HepG2 (cell line): ENCODE measurements around the gene SCFD2. TPM values are rescaled to one million over a fixed set of nuclear protein-coding genes. Genes with fewer than 3 reads are reported as not detected.

Experiments used
- ATAC-seq: fragments of 200-7000 bp; cut with Tn5 transposase; 3 replicates; pipeline ENCODE4 v1.9.1; 2020; ENCODE audit warnings: mild to moderate bottlenecking, moderate library complexity
- BruUV-seq: library from RNA; stranded (reverse); fragments of 400-500 nt; replicated peaks from 2 replicates; lab custom pipeline; 2021; lab: Mats Ljungman, UMichigan
- CTCF ChIA-PET: fragments of 300-600 bp; formaldehyde crosslinking; extraction: SDS; loops from one replicate; lab custom pipeline; 2021; ENCODE audit warnings: low total read pairs, inconsistent platforms, low intra/inter-chr PET ratio; lab: Yijun Ruan, JAX
- POLR2A ChIA-PET: fragments of 350-600 bp; sonication (Branson Sonifier 250); formaldehyde crosslinking; loops from one replicate; lab custom pipeline; 2020; ENCODE audit warnings: antibody characterized with exemption, inconsistent platforms; lab: Yijun Ruan, JAX
- DNase-seq: peaks from one replicate; pipeline ENCODE4 v3.0.0-alpha.2; 2015; ENCODE audit warnings: low spot score
- FAIRE-seq: peaks from 3 replicates; lab custom pipeline; 2011; peaks lifted over from hg19 to GRCh38; lab: Jason Lieb, UNC
- H2AFZ ChIP-seq: one replicate; pipeline ENCODE4 v1.6.1; 2011; ENCODE audit warnings: low read length, inconsistent platforms
- H3K27ac ChIP-seq: fragments of 300-600 bp; 3 replicates; pipeline ENCODE4 v1.8.0; 2011; ENCODE audit warnings: mixed run types, mild to moderate bottlenecking, mixed read lengths, low read length, inconsistent platforms; ENCODE audit not compliant: insufficient read depth; ENCODE audit errors: extremely low read length
- H3K27me3 ChIP-seq, 2 experiments: fragments of 200-600 bp in 1 of 2; 2 replicates in 1 of 2; 3 replicates in 1 of 2; pipeline versions ENCODE4 v1.6.0 to v1.8.0; 2011; ENCODE audit warnings: low read length in 2 of 2, mild to moderate bottlenecking in 2 of 2, moderate library complexity in 2 of 2, inconsistent platforms in 1 of 2; ENCODE audit not compliant: insufficient read depth in 2 of 2, control insufficient read depth in 1 of 2
- H3K36me3 ChIP-seq, 2 experiments: fragments of 200-600 bp in 1 of 2; replicated peaks in 1 of 2; 2 replicates in 1 of 2; 3 replicates in 1 of 2; pipeline versions ENCODE4 v1.5.1 to v1.8.0; 2011; ENCODE audit warnings: low read length in 2 of 2, inconsistent platforms in 1 of 2; ENCODE audit not compliant: insufficient read depth in 2 of 2, control insufficient read depth in 1 of 2
- H3K4me1 ChIP-seq: 2 replicates; pipeline ENCODE4 v1.5.1; 2012; ENCODE audit warnings: low read length, inconsistent platforms; ENCODE audit not compliant: insufficient read depth
- H3K4me2 ChIP-seq: 2 replicates; pipeline ENCODE4 v1.6.0; 2011; ENCODE audit warnings: low read depth, low read length, inconsistent platforms
- H3K4me3 ChIP-seq, 3 experiments: fragments of 200-600 bp in 1 of 3; sonication (generic), shearing (Covaris generic) in 1 of 3; replicated peaks in 1 of 3; 2 replicates each; pipeline ENCODE4 v1.5.1; 2011 to 2016; ENCODE audit warnings: low read length in 3 of 3, inconsistent platforms in 2 of 3, low read depth in 2 of 3, mild to moderate bottlenecking in 2 of 3, control low read depth in 1 of 3, mixed read lengths in 1 of 3; ENCODE audit not compliant: insufficient read depth in 1 of 3
- H3K79me2 ChIP-seq: one replicate; pipeline ENCODE4 v1.6.1; 2011; ENCODE audit warnings: low read length, inconsistent platforms; ENCODE audit not compliant: insufficient read depth
- H3K9ac ChIP-seq: 2 replicates; pipeline ENCODE4 v1.6.0; 2011; ENCODE audit warnings: mild to moderate bottlenecking, low read depth, low read length, inconsistent platforms; ENCODE audit not compliant: insufficient read depth
- H3K9me3 ChIP-seq: 2 replicates; pipeline ENCODE4 v1.5.1; 2012; ENCODE audit warnings: mild to moderate bottlenecking, low read length
- H4K20me1 ChIP-seq: 2 replicates; pipeline ENCODE4 v1.6.0; 2011; ENCODE audit warnings: inconsistent platforms, mild to moderate bottlenecking, low read length, moderate library complexity; ENCODE audit not compliant: insufficient read depth
- HDAC1 ChIP-seq: sonication (generic); formaldehyde crosslinking; IDR thresholded peaks from 2 replicates; pipeline ENCODE4 v1.5.1; 2020; ENCODE audit warnings: mild to moderate bottlenecking, missing genetic modification reagents
- KDM2A ChIP-seq: sonication (generic); formaldehyde crosslinking; IDR thresholded peaks from 2 replicates; pipeline ENCODE4 v1.4.0; 2020; ENCODE audit warnings: low read depth, missing genetic modification reagents, borderline replicate concordance
- MBD4 ChIP-seq: IDR thresholded peaks from 2 replicates; pipeline ENCODE4 v1.6.1; 2012; ENCODE audit warnings: low read length, inconsistent platforms, borderline replicate concordance
- NFIC ChIP-seq: IDR thresholded peaks from 2 replicates; pipeline ENCODE4 v1.6.1; 2012; ENCODE audit warnings: mild to moderate bottlenecking, low read length, inconsistent platforms
- POLR2AphosphoS5 ChIP-seq: IDR thresholded peaks from 2 replicates; pipeline ENCODE4 v1.6.1; 2012; ENCODE audit warnings: low read depth, low read length
- RNF2 ChIP-seq: fragments of 450-650 bp; conservative IDR thresholded peaks from 2 replicates; pipeline ENCODE4 v1.6.1; 2016; ENCODE audit warnings: low read depth
- U2AF2 ChIP-seq: fragments of 200-400 bp; formaldehyde crosslinking; IDR thresholded peaks from 2 replicates; pipeline ENCODE4 v1.6.1; 2017; ENCODE audit warnings: low read depth, mild to moderate bottlenecking, low read length
- ZMAT3 ChIP-seq: sonication (generic); formaldehyde crosslinking; conservative IDR thresholded peaks from 2 replicates; pipeline ENCODE4 v1.7.0; 2021; ENCODE audit warnings: missing genetic modification reagents
- WGBS: methylation state at CpG from one replicate; pipeline ENCODE4 v1.1.6; 2017; ENCODE audit warnings: low lambda C conversion rate; 5-methylcytosine and 5-hydroxymethylcytosine counted together
- in situ Hi-C: cut with HindIII; loops from 2 replicates; pipeline ENCODE4 v1.10.0; 2017; ENCODE audit warnings: low pct_unique_long_range_greater_than_20kb; ENCODE audit not compliant: extremely low pct_ligation_motif_present
- intact Hi-C: fragments of 100-400 bp; cut with micrococcal nuclease; formaldehyde crosslinking; loops from one replicate; pipeline ENCODE4 v1.10.0; 2022; ENCODE audit not compliant: unreplicated experiment
- polyA plus RNA-seq, 8 experiments: library from polyadenylated mRNA; depleted of rRNA in 3 of 8; stranded (reverse) in 7 of 8; unstranded in 1 of 8; fragments of >200 nt; fragmentation: Illumina TruSeq in 4 of 8; extraction: Trizol in 4 of 8; gene quantifications; 2 replicates each; pipeline versions ENCODE4 v1.2.1 to v1.2.3, GENCODE V29; 2011 to 2016; ENCODE audit warnings: low read depth in 4 of 8, missing spikeins in 1 of 8, mixed read lengths in 1 of 8; ENCODE audit not compliant: insufficient read depth in 1 of 8
- total RNA-seq, 5 experiments: library from RNA; depleted of rRNA; stranded (reverse); fragments of >200 nt; fragmentation: Illumina TruSeq; extraction: Trizol; gene quantifications; 2 replicates each; pipeline ENCODE4 v1.2.3, GENCODE V29; 2016; ENCODE audit warnings: low read depth in 1 of 5
- TF ChIP-seq, protein P1 (sequence below): IDR thresholded peaks from 2 replicates; pipeline ENCODE4 v1.6.1; 2016
- TF ChIP-seq, protein P2 (sequence below): sonication (generic); formaldehyde crosslinking; IDR thresholded peaks from 2 replicates; pipeline ENCODE4 v1.8.0; 2022; ENCODE audit warnings: mild to moderate bottlenecking, missing genetic modification reagents, borderline replicate concordance
- TF ChIP-seq, protein P3 (sequence below): sonication (generic); formaldehyde crosslinking; IDR thresholded peaks from 2 replicates; pipeline ENCODE4 v1.5.1; 2020; ENCODE audit warnings: mild to moderate bottlenecking, missing genetic modification reagents
- TF ChIP-seq, protein P4 (sequence below): sonication (generic); formaldehyde crosslinking; IDR thresholded peaks from 2 replicates; pipeline ENCODE4 v1.8.0; 2022; ENCODE audit warnings: mild to moderate bottlenecking, missing genetic modification reagents; ENCODE audit not compliant: insufficient replicate concordance

Gene SCFD2
- total and polyA plus RNA-seq, 2 of the 13 experiments (the other 11 are each of a cell fraction or from before 2014, with no cell fraction given), result 4.6 to 15.6 TPM

DNA sequence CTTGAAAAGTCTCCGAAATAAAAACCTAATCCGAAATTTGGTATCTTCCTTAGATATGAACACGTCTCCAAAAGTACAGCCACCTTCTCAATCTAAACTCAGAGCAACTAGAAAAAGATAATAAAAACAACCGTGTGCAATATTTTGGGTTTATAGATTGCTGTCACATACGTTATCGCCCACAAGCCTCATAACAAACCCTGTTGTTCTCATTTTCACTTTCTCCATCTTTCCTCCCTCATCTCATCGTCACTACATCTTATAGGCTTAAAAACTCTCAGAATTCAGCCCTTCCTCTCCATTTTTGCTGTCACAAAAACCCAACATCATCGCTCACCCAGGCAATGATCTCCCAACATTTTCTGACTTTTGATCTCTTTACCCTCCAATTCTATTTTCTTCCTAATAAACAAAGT is 448 bp upstream of the SCFD2 start:
- Histone ChIP-seq H3K4me1 (peaks cover 32% of the 10 kb centered on the region), H3K4me2 (peak overlapping the region; percentile 90), H4K20me1 (no peaks in the 10 kb centered on the region), H3K36me3 (no peaks in the 10 kb centered on the region), H3K4me3 (peak overlapping the region; percentile 83 to 99 (median 95))
- no peak for ATAC-seq
- intact Hi-C loops (loop anchor here (5.0 kb wide), 1 partner anchor 179 kb away; no protein-coding TSS in a partner anchor), in situ Hi-C loops (no loop called here)
- POLR2A ChIA-PET, result interaction anchor here (1.0 to 1.6 kb wide), 4 partner anchors 8 to 346 kb away, joined by 3 to 12 read pairs (median 4); partner anchors contain the start of gene FIP1L1
- TF ChIP-seq RNF2 (0 out of 2 replicates have a peak, but pooled peaks have one; percentile 11), U2AF2 (no peak), ZMAT3 (CRISPR knock-in tag) (no peak), HDAC1 (CRISPR knock-in tag) (no peak), MBD4 (no peak), NFIC (0 out of 2 replicates have a peak, but pooled peaks have one; percentile 42), POLR2AphosphoS5 (no peak), KDM2A (CRISPR knock-in tag) (no peak)
- TF ChIP-seq, protein P1, sequence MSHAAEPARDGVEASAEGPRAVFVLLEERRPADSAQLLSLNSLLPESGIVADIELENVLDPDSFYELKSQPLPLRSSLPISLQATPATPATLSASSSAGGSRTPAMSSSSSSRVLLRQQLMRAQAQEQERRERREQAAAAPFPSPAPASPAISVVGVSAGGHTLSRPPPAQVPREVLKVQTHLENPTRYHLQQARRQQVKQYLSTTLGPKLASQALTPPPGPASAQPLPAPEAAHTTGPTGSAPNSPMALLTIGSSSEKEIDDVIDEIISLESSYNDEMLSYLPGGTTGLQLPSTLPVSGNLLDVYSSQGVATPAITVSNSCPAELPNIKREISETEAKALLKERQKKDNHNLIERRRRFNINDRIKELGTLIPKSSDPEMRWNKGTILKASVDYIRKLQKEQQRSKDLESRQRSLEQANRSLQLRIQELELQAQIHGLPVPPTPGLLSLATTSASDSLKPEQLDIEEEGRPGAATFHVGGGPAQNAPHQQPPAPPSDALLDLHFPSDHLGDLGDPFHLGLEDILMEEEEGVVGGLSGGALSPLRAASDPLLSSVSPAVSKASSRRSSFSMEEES, result no peak
- TF ChIP-seq, protein P2, sequence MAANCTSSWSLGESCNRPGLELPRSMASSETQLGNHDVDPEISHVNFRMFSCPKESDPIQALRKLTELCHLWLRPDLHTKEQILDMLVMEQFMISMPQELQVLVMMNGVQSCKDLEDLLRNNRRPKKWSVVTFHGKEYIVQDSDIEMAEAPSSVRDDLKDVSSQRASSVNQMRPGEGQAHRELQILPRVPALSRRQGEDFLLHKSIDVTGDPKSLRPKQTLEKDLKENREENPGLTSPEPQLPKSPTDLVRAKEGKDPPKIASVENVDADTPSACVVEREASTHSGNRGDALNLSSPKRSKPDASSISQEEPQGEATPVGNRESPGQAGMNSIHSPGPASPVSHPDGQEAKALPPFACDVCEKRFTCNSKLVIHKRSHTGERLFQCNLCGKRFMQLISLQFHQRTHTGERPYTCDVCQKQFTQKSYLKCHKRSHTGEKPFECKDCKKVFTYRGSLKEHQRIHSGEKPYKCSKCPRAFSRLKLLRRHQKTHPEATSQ (CRISPR knock-in tag), result no peak
- TF ChIP-seq, protein P3, sequence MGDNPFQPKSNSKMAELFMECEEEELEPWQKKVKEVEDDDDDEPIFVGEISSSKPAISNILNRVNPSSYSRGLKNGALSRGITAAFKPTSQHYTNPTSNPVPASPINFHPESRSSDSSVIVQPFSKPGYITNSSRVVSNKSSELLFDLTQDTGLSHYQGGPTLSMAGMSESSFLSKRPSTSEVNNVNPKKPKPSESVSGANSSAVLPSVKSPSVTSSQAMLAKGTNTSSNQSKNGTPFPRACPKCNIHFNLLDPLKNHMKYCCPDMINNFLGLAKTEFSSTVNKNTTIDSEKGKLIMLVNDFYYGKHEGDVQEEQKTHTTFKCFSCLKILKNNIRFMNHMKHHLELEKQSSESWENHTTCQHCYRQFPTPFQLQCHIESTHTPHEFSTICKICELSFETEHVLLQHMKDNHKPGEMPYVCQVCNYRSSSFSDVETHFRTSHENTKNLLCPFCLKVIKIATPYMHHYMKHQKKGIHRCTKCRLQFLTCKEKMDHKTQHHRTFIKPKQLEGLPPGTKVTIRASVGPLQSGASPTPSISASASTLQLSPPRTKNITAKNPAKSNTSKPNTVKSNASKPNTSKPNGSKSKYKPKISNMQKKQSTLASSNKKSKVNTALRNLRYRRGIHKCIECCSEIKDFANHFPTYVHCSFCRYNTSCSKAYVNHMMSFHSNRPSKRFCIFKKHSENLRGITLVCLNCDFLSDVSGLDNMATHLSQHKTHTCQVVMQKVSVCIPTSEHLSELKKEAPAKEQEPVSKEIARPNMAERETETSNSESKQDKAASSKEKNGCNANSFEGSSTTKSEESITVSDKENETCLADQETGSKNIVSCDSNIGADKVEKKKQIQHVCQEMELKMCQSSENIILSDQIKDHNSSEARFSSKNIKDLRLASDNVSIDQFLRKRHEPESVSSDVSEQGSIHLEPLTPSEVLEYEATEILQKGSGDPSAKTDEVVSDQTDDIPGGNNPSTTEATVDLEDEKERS (CRISPR knock-in tag), result no peak
- TF ChIP-seq, protein P4, sequence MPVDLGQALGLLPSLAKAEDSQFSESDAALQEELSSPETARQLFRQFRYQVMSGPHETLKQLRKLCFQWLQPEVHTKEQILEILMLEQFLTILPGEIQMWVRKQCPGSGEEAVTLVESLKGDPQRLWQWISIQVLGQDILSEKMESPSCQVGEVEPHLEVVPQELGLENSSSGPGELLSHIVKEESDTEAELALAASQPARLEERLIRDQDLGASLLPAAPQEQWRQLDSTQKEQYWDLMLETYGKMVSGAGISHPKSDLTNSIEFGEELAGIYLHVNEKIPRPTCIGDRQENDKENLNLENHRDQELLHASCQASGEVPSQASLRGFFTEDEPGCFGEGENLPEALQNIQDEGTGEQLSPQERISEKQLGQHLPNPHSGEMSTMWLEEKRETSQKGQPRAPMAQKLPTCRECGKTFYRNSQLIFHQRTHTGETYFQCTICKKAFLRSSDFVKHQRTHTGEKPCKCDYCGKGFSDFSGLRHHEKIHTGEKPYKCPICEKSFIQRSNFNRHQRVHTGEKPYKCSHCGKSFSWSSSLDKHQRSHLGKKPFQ, result no peak
- TF ChIP-seq, all 625 proteins: peak for 2
- Histone ChIP-seq H3K79me2 (peaks cover 19% of the 10 kb centered on the region), H3K27me3 (peaks cover 0 to 1% of the 10 kb centered on the region in 2 experiments; a peak in 1 of 5 replicates), H3K9ac (peak overlapping the region; percentile 70), H2AFZ (peak overlapping the region; percentile 79), H3K27ac (peak overlapping the region; percentile 40), H3K9me3 (no peaks in the 10 kb centered on the region)
- CTCF ChIA-PET, result no interaction called here
- DNase-seq, result no peak
- FAIRE-seq, result no peak
- BruUV-seq, result TSS peak; percentile 89
- 11% methylated on average over 8 of the region's 8 CpGs for WGBS
